H9 (cell line): Measurements from ENCODE around the gene KIAA1328. TPM values are rescaled to one million over a fixed set of nuclear protein-coding genes. Genes with fewer than 3 reads are reported as not detected.

Source experiments
- DNase-seq: peaks from one replicate; pipeline ENCODE4 v3.0.0-alpha.2; 2017
- H2AFZ ChIP-seq: one replicate; pipeline ENCODE4 v1.6.1; 2013; ENCODE audit warnings: mild to moderate bottlenecking, low read length, control low read depth, moderate library complexity
- H2AK5ac ChIP-seq: 2 replicates; pipeline ENCODE4 v1.6.1; 2013; ENCODE audit warnings: low read length, control low read depth, mixed read lengths; ENCODE audit not compliant: insufficient read length
- H2BK120ac ChIP-seq: one replicate; pipeline ENCODE4 v1.6.1; 2013; ENCODE audit warnings: low read depth, mild to moderate bottlenecking, low read length, control low read depth, inconsistent platforms; ENCODE audit not compliant: poor library complexity, severe bottlenecking
- H2BK12ac ChIP-seq: 2 replicates; pipeline ENCODE4 v1.6.1; 2013; ENCODE audit warnings: low read length, control low read depth, mixed read lengths, low read depth; ENCODE audit not compliant: insufficient read length
- H2BK15ac ChIP-seq: 2 replicates; pipeline ENCODE4 v1.6.1; 2013; ENCODE audit warnings: low read depth, low read length, control low read depth
- H2BK20ac ChIP-seq: one replicate; pipeline ENCODE4 v1.6.1; 2013; ENCODE audit warnings: low read depth, mild to moderate bottlenecking, low read length, control low read depth, inconsistent platforms; ENCODE audit not compliant: poor library complexity, severe bottlenecking
- H2BK5ac ChIP-seq: 2 replicates; pipeline ENCODE4 v1.6.1; 2013; ENCODE audit warnings: low read length, control low read depth, mixed read lengths; ENCODE audit not compliant: insufficient read length
- H3K14ac ChIP-seq: 2 replicates; pipeline ENCODE4 v1.6.1; 2013; ENCODE audit warnings: low read length, control low read depth; ENCODE audit not compliant: insufficient read depth
- H3K18ac ChIP-seq: 2 replicates; pipeline ENCODE4 v1.6.1; 2013; ENCODE audit warnings: low read depth, mild to moderate bottlenecking, mixed read lengths, low read length, control low read depth; ENCODE audit not compliant: insufficient read length
- H3K23ac ChIP-seq: 2 replicates; pipeline ENCODE4 v1.6.1; 2013; ENCODE audit warnings: low read length, control low read depth, mixed read lengths, low read depth; ENCODE audit not compliant: insufficient read length
- H3K23me2 ChIP-seq: 2 replicates; pipeline ENCODE4 v1.6.1; 2013; ENCODE audit warnings: low read depth, mild to moderate bottlenecking, mixed read lengths, low read length, control low read depth; ENCODE audit not compliant: insufficient read length, poor library complexity, severe bottlenecking
- H3K27ac ChIP-seq: 2 replicates; pipeline ENCODE4 v1.5.1; 2013; ENCODE audit warnings: low read length, control low read depth, mixed read lengths, low read depth; ENCODE audit not compliant: insufficient read length
- H3K27me3 ChIP-seq: 2 replicates; pipeline ENCODE4 v1.6.1; 2013; ENCODE audit warnings: low read length, control low read depth, inconsistent platforms; ENCODE audit not compliant: insufficient read depth
- H3K4ac ChIP-seq: 2 replicates; pipeline ENCODE4 v1.6.1; 2013; ENCODE audit warnings: low read depth, mild to moderate bottlenecking, control low read depth, inconsistent platforms, low read length, moderate library complexity
- H3K4me1 ChIP-seq: 2 replicates; pipeline ENCODE4 v1.6.1; 2013; ENCODE audit warnings: low read length, control low read depth, inconsistent platforms; ENCODE audit not compliant: insufficient read depth
- H3K4me2 ChIP-seq: 2 replicates; pipeline ENCODE4 v1.6.1; 2013; ENCODE audit warnings: low read length, control low read depth, mixed read lengths; ENCODE audit not compliant: insufficient read length, insufficient read depth
- H3K56ac ChIP-seq: 2 replicates; pipeline ENCODE4 v1.6.1; 2013; ENCODE audit warnings: low read depth, mild to moderate bottlenecking, mixed read lengths, low read length, control low read depth; ENCODE audit not compliant: insufficient read length
- H3K79me1 ChIP-seq: 2 replicates; pipeline ENCODE4 v1.6.1; 2013; ENCODE audit warnings: low read depth, mild to moderate bottlenecking, moderate library complexity, low read length, control low read depth, inconsistent platforms; ENCODE audit not compliant: insufficient read depth, poor library complexity, severe bottlenecking
- H3K79me2 ChIP-seq: 2 replicates; pipeline ENCODE4 v1.6.1; 2013; ENCODE audit warnings: low read length, control low read depth, inconsistent platforms; ENCODE audit not compliant: insufficient read depth
- H3K9ac ChIP-seq: 2 replicates; pipeline ENCODE4 v1.6.1; 2013; ENCODE audit warnings: low read length, control low read depth, mixed read lengths; ENCODE audit not compliant: insufficient read length; ENCODE audit errors: extremely low read depth
- H3K9me3 ChIP-seq: one replicate; pipeline ENCODE4 v1.6.1; 2013; ENCODE audit warnings: low read depth, low read length, inconsistent platforms; ENCODE audit not compliant: control insufficient read depth
- H3T11ph ChIP-seq: one replicate; pipeline ENCODE4 v1.6.1; 2013; ENCODE audit warnings: mild to moderate bottlenecking, low read length, control low read depth, inconsistent platforms
- H4K20me1 ChIP-seq: one replicate; pipeline ENCODE4 v1.6.1; 2013; ENCODE audit not compliant: control insufficient read depth, insufficient read length, insufficient read depth
- H4K5ac ChIP-seq: 2 replicates; pipeline ENCODE4 v1.6.1; 2013; ENCODE audit warnings: low read depth, mild to moderate bottlenecking, mixed read lengths, low read length, control low read depth; ENCODE audit not compliant: insufficient read length
- H4K8ac ChIP-seq: replicated peaks from 2 replicates; pipeline ENCODE4 v1.6.1; 2013; ENCODE audit warnings: low read length, control low read depth, mixed read lengths, low read depth; ENCODE audit not compliant: insufficient read length
- H4K91ac ChIP-seq: 2 replicates; pipeline ENCODE4 v1.6.1; 2013; ENCODE audit warnings: low read depth, mild to moderate bottlenecking, moderate library complexity, mixed read lengths, low read length, control low read depth; ENCODE audit not compliant: insufficient read length
- H3K27ac Mint-ChIP-seq, 3 experiments: 2 replicates in 2 of 3; 3 replicates in 1 of 3; pipeline ENCODE4 v1.8.0; 2020 to 2021; ENCODE audit warnings: mixed read lengths in 3 of 3, mild to moderate bottlenecking in 1 of 3, moderate library complexity in 1 of 3
- H3K27me3 Mint-ChIP-seq: 2 replicates; pipeline ENCODE4 v1.8.0; 2021; ENCODE audit warnings: low read depth, mild to moderate bottlenecking, moderate library complexity, mixed read lengths
- H3K36me3 Mint-ChIP-seq, 3 experiments: 2 replicates in 2 of 3; 3 replicates in 1 of 3; pipeline ENCODE4 v1.8.0; 2020 to 2021; ENCODE audit warnings: low read depth in 3 of 3, mixed read lengths in 3 of 3; ENCODE audit not compliant: insufficient read depth in 1 of 3
- H3K4me1 Mint-ChIP-seq, 2 experiments: 2 replicates each; pipeline ENCODE4 v1.8.0; 2020; ENCODE audit warnings: mixed read lengths in 2 of 2
- H3K4me3 Mint-ChIP-seq, 2 experiments: 2 replicates in 1 of 2; 3 replicates in 1 of 2; pipeline ENCODE4 v1.8.0; 2020 to 2021; ENCODE audit warnings: mild to moderate bottlenecking in 2 of 2, mixed read lengths in 2 of 2, moderate library complexity in 1 of 2
- H3K9me3 Mint-ChIP-seq, 2 experiments: 2 replicates in 1 of 2; 3 replicates in 1 of 2; pipeline ENCODE4 v1.8.0; 2020; ENCODE audit warnings: mild to moderate bottlenecking in 2 of 2, mixed read lengths in 2 of 2, moderate library complexity in 1 of 2
- CTCF ChIP-seq: fragments of 200-600 bp; sonication (generic); conservative IDR thresholded peaks from 3 replicates; pipeline ENCODE4 v1.8.0; 2021; ENCODE audit warnings: antibody characterized with exemption, mild to moderate bottlenecking
- WGBS: extraction: QIAGEN DNeasy Blood & Tissue Kit; methylation state at CpG from one replicate; pipeline ENCODE4 v1.1.7; 2013; ENCODE audit warnings: missing lambda C conversion rate, low lambda C conversion rate, mixed read lengths; ENCODE audit not compliant: insufficient read length; ENCODE audit errors: extremely low coverage; 5-methylcytosine and 5-hydroxymethylcytosine counted together
- total RNA-seq: library from RNA; stranded (reverse); gene quantifications from 2 replicates; pipeline ENCODE4 v1.2.1, GENCODE V29; 2021

Gene KIAA1328
- total RNA-seq, 1 experiment from 2014 or later: 4.9 TPM

- Histone ChIP-seq H3K79me1 (no peaks in the 10 kb centered on the region), H4K8ac (no peak overlapping the region), H3K27me3 (no peaks in the 10 kb centered on the region), H2AFZ (no peak overlapping the region), H2BK12ac (no peak overlapping the region), H2BK5ac (no peak overlapping the region), H3K14ac (no peak overlapping the region), H3K18ac (no peak overlapping the region), H3K56ac (no peak overlapping the region), H4K91ac (no peak overlapping the region), H3K9ac (no peak overlapping the region), H3T11ph (no peak overlapping the region), H2BK20ac (no peak overlapping the region), H3K9me3 (no peaks in the 10 kb centered on the region), H2BK15ac (no peak overlapping the region), H3K27ac (no peak overlapping the region), H3K4me1 (no peaks in the 10 kb centered on the region), H4K20me1 (no peaks in the 10 kb centered on the region), H4K5ac (no peak overlapping the region), H3K23me2 (no peaks in the 10 kb centered on the region), H2AK5ac (no peak overlapping the region), H3K4me2 (no peak overlapping the region), H2BK120ac (no peak overlapping the region), H3K23ac (no peak overlapping the region), H3K79me2 (no peaks in the 10 kb centered on the region), H3K4ac (no peak overlapping the region)
- Mint-ChIP-seq H3K4me1 (no peaks in the 10 kb centered on the region), H3K27ac (no peak overlapping the region), H3K9me3 (peaks cover 0 to 3% of the 10 kb centered on the region in 2 experiments; a peak in 2 of 5 replicates), H3K4me3 (no peak overlapping the region), H3K27me3 (no peaks in the 10 kb centered on the region), H3K36me3 (peaks cover 0 to 6% (median 3%) of the 10 kb centered on the region in 3 experiments; a peak in 3 of 7 replicates)
- no CpG with 5 or more reads among the region's 4 CpGs for WGBS
- TF ChIP-seq CTCF: no peak
- no peak for DNase-seq
Observed at GRCh38 chr18:36895606-36896005, 66.7 kb downstream of the KIAA1328 start.
